Measurements from ENCODE around the gene BST1.

DNA sequence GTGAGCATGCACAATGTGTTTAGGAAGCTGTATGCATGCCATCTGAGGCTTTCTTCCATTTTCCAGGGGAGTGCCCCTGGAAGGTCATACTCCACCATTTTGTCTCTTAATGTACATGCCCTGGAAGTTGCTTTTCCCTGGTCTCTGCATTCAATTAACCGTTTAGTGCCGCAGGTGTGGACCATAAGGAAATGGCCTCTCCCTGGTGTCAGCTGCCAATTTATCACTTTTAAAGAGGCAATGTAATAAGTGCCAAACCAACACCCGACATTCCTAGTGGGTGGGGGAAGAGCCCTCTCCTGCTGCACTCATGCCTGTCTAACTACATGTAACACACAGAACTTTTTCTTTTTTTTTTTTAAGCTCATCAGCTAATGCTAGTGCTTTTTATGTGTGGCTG is 7.1 kb upstream of the BST1 start:
- TF ChIP-seq EZH2 (IDR thresholded peaks at IDR 0.05; ENCODE audit: low read depth, unreplicated experiment) (no peak), EZH2phosphoT487 (IDR thresholded peaks at IDR 0.05; ENCODE audit: unreplicated experiment) (no peak), POLR2AphosphoS5 (IDR thresholded peaks at IDR 0.05; ENCODE audit: low read depth) (no peak), NANOG (IDR thresholded peaks at IDR 0.05; ENCODE audit: borderline replicate concordance) (no peak), CREB1 (CRISPR knock-in tag; IDR thresholded peaks at IDR 0.05; ENCODE audit: low read depth) (no peak), ZNF114 (CRISPR knock-in tag; IDR thresholded peaks at IDR 0.05) (no peak), JUNB (IDR thresholded peaks at IDR 0.05; ENCODE audit: unreplicated experiment) (no peak), ZNF331 (CRISPR knock-in tag; IDR thresholded peaks at IDR 0.05; ENCODE audit: low read depth) (no peak)
- TF ChIP-seq, protein P1, sequence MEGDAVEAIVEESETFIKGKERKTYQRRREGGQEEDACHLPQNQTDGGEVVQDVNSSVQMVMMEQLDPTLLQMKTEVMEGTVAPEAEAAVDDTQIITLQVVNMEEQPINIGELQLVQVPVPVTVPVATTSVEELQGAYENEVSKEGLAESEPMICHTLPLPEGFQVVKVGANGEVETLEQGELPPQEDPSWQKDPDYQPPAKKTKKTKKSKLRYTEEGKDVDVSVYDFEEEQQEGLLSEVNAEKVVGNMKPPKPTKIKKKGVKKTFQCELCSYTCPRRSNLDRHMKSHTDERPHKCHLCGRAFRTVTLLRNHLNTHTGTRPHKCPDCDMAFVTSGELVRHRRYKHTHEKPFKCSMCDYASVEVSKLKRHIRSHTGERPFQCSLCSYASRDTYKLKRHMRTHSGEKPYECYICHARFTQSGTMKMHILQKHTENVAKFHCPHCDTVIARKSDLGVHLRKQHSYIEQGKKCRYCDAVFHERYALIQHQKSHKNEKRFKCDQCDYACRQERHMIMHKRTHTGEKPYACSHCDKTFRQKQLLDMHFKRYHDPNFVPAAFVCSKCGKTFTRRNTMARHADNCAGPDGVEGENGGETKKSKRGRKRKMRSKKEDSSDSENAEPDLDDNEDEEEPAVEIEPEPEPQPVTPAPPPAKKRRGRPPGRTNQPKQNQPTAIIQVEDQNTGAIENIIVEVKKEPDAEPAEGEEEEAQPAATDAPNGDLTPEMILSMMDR (conservative IDR thresholded peaks at IDR 0.05; ENCODE audit: low read depth in 2 of 2): no peak
- TF ChIP-seq, protein P2, sequence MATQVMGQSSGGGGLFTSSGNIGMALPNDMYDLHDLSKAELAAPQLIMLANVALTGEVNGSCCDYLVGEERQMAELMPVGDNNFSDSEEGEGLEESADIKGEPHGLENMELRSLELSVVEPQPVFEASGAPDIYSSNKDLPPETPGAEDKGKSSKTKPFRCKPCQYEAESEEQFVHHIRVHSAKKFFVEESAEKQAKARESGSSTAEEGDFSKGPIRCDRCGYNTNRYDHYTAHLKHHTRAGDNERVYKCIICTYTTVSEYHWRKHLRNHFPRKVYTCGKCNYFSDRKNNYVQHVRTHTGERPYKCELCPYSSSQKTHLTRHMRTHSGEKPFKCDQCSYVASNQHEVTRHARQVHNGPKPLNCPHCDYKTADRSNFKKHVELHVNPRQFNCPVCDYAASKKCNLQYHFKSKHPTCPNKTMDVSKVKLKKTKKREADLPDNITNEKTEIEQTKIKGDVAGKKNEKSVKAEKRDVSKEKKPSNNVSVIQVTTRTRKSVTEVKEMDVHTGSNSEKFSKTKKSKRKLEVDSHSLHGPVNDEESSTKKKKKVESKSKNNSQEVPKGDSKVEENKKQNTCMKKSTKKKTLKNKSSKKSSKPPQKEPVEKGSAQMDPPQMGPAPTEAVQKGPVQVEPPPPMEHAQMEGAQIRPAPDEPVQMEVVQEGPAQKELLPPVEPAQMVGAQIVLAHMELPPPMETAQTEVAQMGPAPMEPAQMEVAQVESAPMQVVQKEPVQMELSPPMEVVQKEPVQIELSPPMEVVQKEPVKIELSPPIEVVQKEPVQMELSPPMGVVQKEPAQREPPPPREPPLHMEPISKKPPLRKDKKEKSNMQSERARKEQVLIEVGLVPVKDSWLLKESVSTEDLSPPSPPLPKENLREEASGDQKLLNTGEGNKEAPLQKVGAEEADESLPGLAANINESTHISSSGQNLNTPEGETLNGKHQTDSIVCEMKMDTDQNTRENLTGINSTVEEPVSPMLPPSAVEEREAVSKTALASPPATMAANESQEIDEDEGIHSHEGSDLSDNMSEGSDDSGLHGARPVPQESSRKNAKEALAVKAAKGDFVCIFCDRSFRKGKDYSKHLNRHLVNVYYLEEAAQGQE (IDR thresholded peaks at IDR 0.05; ENCODE audit: unreplicated experiment): no peak
- TF ChIP-seq, protein P3, sequence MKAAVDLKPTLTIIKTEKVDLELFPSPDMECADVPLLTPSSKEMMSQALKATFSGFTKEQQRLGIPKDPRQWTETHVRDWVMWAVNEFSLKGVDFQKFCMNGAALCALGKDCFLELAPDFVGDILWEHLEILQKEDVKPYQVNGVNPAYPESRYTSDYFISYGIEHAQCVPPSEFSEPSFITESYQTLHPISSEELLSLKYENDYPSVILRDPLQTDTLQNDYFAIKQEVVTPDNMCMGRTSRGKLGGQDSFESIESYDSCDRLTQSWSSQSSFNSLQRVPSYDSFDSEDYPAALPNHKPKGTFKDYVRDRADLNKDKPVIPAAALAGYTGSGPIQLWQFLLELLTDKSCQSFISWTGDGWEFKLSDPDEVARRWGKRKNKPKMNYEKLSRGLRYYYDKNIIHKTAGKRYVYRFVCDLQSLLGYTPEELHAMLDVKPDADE (IDR thresholded peaks at IDR 0.05): no peak

Measured in GM23338 (cell line).